Activated T-cell treated with anti-CD3 and anti-CD28 coated beads, Interleukin-2, amount 50 U/mL, for 24 hours (primary cell): ENCODE results near the gene FGF8.
"Not testable (repeated sequence)": the region's sequence is repeated elsewhere in the genome, so short reads cannot be mapped to it uniquely, and the experiment has no call there.

Source experiments
- DNase-seq: peaks from one replicate; pipeline ENCODE4 v3.0.0-alpha.2; 2020
- H3K27ac Mint-ChIP-seq: 2 replicates; pipeline ENCODE4 v1.8.0; 2020; ENCODE audit warnings: mild to moderate bottlenecking, mixed read lengths
- H3K27me3 Mint-ChIP-seq: 2 replicates; pipeline ENCODE4 v1.8.0; 2020; ENCODE audit warnings: mixed read lengths
- H3K36me3 Mint-ChIP-seq: 2 replicates; pipeline ENCODE4 v1.8.0; 2020; ENCODE audit warnings: low read depth, mixed read lengths
- H3K4me1 Mint-ChIP-seq: 2 replicates; pipeline ENCODE4 v1.8.0; 2020; ENCODE audit warnings: low read depth, mixed read lengths
- H3K4me3 Mint-ChIP-seq: 2 replicates; pipeline ENCODE4 v1.8.0; 2020; ENCODE audit warnings: mild to moderate bottlenecking, moderate library complexity, mixed read lengths
- H3K9me3 Mint-ChIP-seq: 2 replicates; pipeline ENCODE4 v1.8.0; 2020; ENCODE audit warnings: mixed read lengths

Gene FGF8

DNA sequence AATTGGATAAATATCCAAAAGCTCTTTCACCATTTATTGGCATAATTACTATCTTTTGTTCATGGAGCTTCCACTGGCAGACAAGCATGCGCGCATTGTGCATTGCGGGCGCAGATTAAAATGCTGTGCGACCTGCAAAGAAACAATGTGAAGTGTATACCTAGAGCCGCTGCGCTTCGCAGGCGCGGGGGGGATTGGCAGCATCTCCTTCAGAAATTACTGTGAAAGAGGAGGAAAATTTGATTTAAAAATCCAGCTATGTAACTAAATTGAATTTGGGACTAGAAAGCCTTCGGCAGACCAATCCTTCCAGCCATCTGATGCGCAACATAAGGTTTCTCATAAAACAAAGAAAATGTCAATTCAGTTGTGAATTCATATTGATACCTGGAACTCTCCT lies 17.6 kb upstream of the FGF8 start:
- H3K4me3 Mint-ChIP-seq = no peak overlapping the region
- H3K4me1 Mint-ChIP-seq = peaks cover 10% of the 10 kb centered on the region
- H3K36me3 Mint-ChIP-seq = peaks cover 90% of the 10 kb centered on the region
- no peaks in the 10 kb centered on the region for H3K9me3 Mint-ChIP-seq
- H3K27me3 Mint-ChIP-seq = no peaks in the 10 kb centered on the region
- peak overlapping the region; percentile 40 for H3K27ac Mint-ChIP-seq
- DNase-seq = no peak

DNA sequence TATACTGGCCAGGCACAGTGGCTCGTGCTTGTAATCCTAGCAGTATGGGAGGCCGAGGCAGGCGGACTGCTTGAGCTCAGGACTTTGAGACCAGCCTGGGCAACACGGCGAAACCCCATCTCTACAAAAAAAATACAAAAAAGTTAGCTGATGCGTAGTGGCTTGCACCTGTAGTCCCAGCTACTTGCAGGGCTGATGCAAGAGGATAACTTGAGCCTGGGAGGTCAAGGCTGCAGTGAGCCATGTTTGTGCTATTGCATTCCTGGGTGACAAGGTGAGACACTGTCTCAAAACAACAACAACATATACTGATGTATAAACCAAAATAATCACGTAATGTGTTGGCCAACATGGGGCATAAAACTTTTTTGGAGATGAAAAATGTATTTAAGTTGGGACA lies 13.8 kb upstream of the FGF8 start:
- no peaks in the 10 kb centered on the region for H3K9me3 Mint-ChIP-seq
- H3K4me1 Mint-ChIP-seq = peaks cover 16% of the 10 kb centered on the region
- H3K4me3 Mint-ChIP-seq = no peak overlapping the region
- H3K27me3 Mint-ChIP-seq = no peaks in the 10 kb centered on the region
- H3K27ac Mint-ChIP-seq = peak overlapping the region; percentile 33
- H3K36me3 Mint-ChIP-seq = peaks cover 90% of the 10 kb centered on the region
- no peak for DNase-seq

DNA sequence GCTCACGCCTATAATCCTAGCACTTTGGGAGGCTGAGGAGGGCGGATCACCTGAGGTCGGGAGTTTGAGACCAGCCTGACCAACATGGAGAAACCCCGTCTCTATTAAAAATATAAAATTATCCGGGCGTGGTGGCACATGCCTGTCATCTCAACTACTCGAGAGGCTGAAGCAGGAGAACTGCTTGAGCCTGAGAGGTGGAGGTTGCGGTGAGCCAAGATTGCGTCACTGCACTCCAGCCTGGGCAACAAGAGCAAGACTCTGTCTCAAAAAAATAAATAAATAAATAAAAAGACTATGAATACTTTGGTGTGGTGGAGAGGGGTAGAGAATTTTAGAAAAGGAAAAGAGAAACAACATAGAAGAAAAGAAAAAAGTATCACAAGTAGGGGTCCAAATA lies 13.3 kb upstream of the FGF8 start:
- Mint-ChIP-seq H3K27ac (peak overlapping the region; percentile 33), H3K36me3 (peaks cover 90% of the 10 kb centered on the region), H3K4me1 (peaks cover 20% of the 10 kb centered on the region)
- not testable (repeated sequence) for H3K4me3 Mint-ChIP-seq, DNase-seq, H3K27me3 Mint-ChIP-seq, H3K9me3 Mint-ChIP-seq

DNA sequence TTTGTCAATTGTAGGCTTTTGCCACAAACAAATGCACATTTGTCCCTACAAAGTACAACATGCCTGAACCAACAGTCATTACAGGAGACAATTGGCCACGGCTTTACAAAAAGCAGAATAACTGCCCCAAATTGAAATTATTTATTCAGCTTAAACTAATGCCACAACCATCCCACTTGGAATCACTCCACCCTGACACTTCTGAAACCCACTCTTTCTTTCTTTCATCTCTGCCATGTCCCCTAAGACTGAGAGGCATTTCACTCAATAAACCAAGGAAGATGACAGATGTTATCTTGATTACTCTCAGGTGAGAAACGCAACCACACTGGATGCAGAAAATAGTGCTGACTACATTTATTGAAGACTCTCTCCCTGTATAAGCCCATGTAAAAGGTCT lies 9.9 kb upstream of the FGF8 start:
- Mint-ChIP-seq H3K4me1 (peaks cover 45% of the 10 kb centered on the region), H3K27ac (peak overlapping the region; percentile 99), H3K27me3 (no peaks in the 10 kb centered on the region), H3K36me3 (peaks cover 93% of the 10 kb centered on the region), H3K9me3 (no peaks in the 10 kb centered on the region), H3K4me3 (no peak overlapping the region)
- DNase-seq = no peak

DNA sequence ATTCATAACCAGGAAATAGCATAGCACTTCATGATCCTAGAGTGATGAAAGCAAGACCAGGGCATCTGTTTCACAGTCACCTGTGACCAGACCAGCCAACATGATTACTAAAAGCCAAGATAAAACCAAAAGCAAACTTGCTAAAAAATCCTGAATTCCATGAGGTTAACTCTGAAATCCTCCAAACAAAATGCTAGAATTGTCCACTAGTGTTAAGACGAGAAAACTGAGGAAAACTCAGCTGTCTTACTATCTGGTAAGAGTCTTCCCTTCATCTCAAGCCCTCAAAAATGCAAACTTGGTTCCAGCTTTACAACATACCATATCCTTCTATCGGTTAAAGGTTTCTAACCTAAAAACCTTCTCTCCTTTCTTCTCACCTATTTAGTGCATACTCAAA lies 8.6 kb upstream of the FGF8 start:
- Mint-ChIP-seq H3K27me3 (no peaks in the 10 kb centered on the region), H3K4me3 (peak overlapping the region; percentile 100), H3K36me3 (peaks cover 93% of the 10 kb centered on the region), H3K9me3 (no peaks in the 10 kb centered on the region), H3K4me1 (peaks cover 57% of the 10 kb centered on the region), H3K27ac (peak overlapping the region; percentile 99)
- DNase-seq = no peak

DNA sequence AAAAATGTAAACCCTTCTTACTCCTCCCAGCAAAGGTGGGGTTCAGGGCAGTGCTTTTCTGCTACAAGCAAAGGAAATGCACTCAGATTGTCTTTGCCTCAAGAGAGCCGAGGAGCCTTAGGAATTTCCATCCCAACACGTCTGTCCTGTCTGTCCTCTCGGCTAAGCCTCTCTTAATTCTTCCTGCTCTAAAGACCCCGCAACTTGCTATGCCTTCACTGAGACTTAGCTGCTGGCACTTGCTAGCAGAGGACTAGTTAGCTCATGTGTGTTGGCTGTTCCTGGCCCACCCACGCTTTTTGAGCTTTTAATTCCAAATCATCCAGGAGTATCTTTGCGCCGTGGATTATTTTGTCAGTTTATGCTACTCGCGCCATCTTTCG lies 7.8 kb upstream of the FGF8 start:
- peaks cover 66% of the 10 kb centered on the region for H3K4me1 Mint-ChIP-seq
- peaks cover 7% of the 10 kb centered on the region for H3K27me3 Mint-ChIP-seq
- no peaks in the 10 kb centered on the region for H3K9me3 Mint-ChIP-seq
- peak overlapping the region; percentile 100 for H3K4me3 Mint-ChIP-seq
- peak overlapping the region; percentile 99 for H3K27ac Mint-ChIP-seq
- peaks cover 95% of the 10 kb centered on the region for H3K36me3 Mint-ChIP-seq
- no peak for DNase-seq

DNA sequence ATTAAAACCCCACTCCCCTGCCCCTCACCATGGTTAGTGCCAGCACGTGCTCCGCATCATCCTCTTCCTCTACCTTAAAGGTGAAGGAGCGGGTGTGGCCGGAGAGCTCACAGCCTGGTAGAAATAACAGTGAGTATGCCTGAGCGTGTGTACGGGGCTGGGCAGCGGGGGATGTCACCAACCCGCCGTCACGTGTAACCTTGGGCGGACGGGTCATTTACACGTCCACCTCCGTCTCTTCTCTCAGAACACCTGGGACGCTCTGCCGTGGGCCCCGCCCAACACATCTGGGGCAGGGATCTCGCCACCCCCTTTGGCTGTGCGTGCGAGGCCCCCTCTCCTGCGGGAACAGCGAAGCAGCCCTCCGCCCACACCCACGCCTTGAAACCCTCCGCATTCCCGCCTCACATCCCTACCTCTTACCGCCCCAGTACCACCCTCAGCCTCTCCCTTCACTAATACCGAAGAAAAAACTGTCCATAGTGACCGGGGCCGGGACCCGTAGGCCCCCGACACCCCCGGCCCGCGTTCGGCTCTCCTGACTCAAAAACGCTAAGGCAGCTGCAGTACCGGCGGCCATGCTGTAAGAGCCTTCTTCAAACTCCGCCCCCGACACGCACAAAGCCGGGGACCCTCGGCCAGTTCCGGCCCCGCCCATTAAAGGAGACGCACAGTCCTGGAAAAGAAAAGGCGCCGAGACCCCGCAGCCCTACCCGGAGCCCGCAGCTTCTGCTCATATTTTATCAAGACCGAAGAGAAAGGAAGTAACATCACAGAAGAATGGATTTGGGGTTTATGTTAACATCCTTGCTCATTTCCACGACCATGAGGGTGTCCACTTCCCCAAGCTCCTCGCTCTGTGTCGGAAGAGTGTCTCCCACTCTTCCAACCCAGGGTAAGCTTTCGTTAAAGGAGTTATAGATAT lies 7.2 kb upstream of the FGF8 start, which contains the start of gene NPM3:
NPM3 (minus strand) TSS at position 636 of the 925 bp plus-strand sequence; CDS start at position 580, 56 bp downstream.
- Mint-ChIP-seq H3K4me1 (peaks cover 67% of the 10 kb centered on the region), H3K4me3 (peak within 1 kb of the TSS; percentile 100), H3K27ac (peak within 1 kb of the TSS; percentile 99), H3K27me3 (peaks cover 11% of the 10 kb centered on the region), H3K9me3 (no peaks in the 10 kb centered on the region), H3K36me3 (peaks cover 92% of the 10 kb centered on the region)
- peak; percentile 89 for DNase-seq

DNA sequence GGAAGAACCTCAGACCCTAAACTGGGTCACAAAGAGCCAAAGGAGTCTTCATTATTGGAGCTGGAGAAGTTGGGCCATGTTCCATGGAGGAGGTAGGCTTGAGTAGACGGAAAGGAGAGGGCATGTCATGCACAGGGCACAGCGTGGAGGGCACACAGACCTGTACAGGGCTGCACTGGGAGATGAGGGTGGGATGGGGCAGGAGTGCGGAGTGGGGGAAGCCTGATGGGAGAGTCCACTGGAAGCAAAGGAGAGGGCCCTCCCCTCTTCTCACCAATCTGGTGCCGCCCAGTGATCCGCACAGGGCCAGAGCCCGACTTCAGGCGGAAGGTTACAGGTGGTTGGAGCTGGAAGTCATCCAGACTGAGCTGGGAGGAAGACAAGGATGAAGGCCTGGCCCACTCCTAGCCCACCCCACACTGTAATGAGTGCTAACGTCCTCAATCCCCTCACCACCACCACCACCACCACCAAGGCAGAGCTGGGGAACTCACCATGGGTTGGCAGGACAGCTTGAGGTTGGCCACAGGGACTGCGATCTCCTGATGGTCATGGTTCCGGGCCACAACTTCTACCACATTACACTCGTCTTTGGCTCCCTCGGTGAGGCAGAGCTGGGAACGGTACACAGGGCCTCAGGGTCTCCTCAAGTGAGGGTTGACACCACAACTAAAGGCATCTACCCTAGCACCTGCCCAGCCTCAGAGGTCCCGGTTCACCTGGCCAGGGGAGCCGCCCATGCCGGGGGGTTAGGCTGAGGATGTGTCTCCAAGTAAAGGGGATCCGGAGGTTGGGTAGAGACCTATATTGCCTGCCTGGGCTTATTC lies 6.3 kb upstream of the FGF8 start:
- Mint-ChIP-seq H3K36me3 (peaks cover 92% of the 10 kb centered on the region), H3K27ac (peak overlapping the region; percentile 99), H3K9me3 (no peaks in the 10 kb centered on the region), H3K4me3 (peak overlapping the region; percentile 100), H3K4me1 (peaks cover 64% of the 10 kb centered on the region), H3K27me3 (peaks cover 20% of the 10 kb centered on the region)
- peak; percentile 35 for DNase-seq

DNA sequence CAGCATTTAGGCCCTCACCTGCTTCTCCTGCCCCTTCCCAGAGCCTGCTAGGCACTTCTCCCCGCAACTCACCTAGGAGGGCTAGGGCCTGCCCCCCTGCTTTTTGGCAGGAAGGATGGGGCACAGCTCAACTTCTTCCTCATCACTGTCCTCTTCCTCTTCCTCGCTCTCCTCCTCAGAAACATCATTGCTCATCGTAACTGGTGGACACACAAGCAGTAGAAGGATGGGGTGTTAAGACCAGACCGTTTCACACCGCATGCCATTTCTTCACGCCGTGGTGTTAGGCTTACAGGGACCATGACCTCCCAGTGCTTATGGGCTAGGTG lies 5.7 kb upstream of the FGF8 start:
- peaks cover 65% of the 10 kb centered on the region for H3K4me1 Mint-ChIP-seq
- peaks cover 88% of the 10 kb centered on the region for H3K36me3 Mint-ChIP-seq
- peaks cover 26% of the 10 kb centered on the region for H3K27me3 Mint-ChIP-seq
- H3K27ac Mint-ChIP-seq = peak overlapping the region; percentile 99
- no peak for DNase-seq
- no peaks in the 10 kb centered on the region for H3K9me3 Mint-ChIP-seq
- peak overlapping the region; percentile 100 for H3K4me3 Mint-ChIP-seq

DNA sequence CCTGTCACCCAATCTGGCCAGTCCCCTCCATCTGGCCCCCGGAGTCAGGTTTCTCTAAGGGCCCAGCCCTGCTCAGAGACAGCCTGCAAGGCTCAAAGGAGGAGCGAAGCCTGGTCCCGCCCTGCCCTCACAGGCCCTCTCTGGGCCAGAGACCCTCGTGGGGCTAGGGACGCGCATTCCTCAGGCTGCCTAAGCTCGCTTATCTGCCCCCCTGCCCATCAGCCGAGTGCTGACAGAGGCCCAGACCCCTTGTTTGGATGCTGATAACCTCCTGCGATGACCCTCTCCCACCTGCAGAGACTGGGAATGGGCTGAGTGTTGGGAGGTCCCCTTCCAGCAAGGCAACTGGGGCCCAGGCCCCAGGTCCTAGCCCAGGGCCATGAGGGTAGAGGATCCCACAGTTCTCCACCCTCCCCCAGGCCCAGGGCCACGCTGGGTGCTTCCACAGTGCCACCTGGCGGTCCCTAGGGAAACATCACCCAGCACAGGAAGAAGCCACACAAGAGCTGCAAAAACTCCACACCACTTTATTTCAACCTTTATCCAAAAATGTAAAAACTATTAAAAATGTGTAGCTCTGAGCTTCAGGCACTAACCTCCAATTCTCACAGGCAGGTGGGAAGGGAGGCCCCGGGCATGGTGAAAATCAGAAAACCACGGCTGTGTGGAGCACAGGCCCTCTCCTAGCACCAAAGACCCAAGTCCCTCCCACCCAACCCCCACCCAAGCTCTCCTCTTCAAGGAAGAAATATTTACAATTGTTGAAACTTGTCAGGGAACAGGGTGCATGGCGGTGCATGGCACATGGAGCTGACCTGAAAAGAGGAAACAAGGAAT lies 5.1 kb upstream of the FGF8 start:
- Mint-ChIP-seq H3K27me3 (peaks cover 27% of the 10 kb centered on the region), H3K4me3 (peak overlapping the region; percentile 100), H3K36me3 (peaks cover 83% of the 10 kb centered on the region), H3K4me1 (peaks cover 63% of the 10 kb centered on the region), H3K9me3 (no peaks in the 10 kb centered on the region), H3K27ac (peak overlapping the region; percentile 99)
- peak; percentile 84 for DNase-seq

DNA sequence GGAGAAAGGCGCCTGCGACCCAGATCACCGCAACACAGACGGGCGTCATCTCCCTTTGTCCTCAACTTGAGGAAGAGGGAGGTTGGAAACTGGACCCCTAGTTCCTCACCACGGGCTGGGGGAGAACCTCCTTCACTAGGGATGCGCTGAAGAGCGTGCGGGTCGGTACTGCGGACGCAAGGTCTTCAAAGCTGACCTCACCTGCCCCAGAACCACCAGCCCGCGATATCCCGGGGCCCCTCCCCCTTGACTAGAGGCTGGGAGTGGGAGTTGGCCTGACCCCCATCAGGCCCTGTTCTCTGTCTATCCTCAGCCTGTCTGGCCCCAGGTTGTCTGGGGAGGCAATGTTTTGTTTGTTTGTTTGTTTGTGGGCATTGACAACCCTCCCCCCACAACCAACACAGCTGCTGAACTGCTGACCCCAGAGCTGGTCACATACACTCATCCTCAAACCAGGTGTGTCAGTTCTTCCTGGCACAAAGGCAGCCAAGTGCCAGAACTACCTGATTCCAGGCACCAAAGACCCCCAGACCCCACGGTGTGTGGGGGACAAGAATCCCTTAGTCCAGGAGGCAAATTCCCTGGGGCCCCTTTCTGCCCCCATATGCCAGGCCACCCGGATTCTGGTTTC lies 4.4 kb upstream of the FGF8 start:
- Mint-ChIP-seq H3K4me3 (peak overlapping the region; percentile 100), H3K9me3 (no peaks in the 10 kb centered on the region), H3K27ac (peak overlapping the region; percentile 75), H3K4me1 (peaks cover 60% of the 10 kb centered on the region), H3K36me3 (peaks cover 75% of the 10 kb centered on the region), H3K27me3 (peaks cover 29% of the 10 kb centered on the region)
- no peak for DNase-seq

DNA sequence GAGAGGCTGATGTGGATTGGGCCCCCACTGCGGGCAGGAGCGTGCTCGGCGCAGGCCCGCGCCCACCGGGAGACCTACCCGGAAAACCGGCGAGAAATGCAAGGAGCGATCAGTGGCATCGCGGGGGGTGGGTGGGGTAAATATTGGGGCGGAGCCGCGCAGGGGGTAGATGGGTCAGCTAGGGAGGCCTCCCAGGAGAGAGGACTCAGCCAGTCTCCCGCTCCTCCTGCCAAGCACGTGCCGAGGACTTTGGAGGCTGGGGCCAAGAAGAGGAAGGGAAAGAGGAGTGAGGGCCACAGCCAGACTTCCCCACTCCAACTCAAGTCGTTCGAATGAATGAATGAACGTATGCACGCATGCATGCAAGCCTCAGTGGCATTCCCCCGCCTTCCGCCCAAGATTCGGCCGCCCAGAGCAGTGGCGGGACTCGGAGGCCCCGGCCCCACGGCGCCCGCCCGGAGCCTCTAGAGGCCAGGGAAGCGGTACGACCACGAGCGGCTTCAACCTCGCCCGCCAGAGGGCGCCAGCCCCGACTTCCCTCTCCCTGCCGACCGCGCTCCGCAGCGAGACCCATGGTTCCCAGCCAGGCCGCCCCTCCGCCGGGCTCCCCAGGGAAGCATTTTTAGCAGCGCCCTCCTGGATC lies 3.8 kb upstream of the FGF8 start:
- H3K4me1 Mint-ChIP-seq = peaks cover 61% of the 10 kb centered on the region
- peak; percentile 91 for DNase-seq
- no peaks in the 10 kb centered on the region for H3K9me3 Mint-ChIP-seq
- peak overlapping the region; percentile 100 for H3K4me3 Mint-ChIP-seq
- H3K27ac Mint-ChIP-seq = peak overlapping the region; percentile 75
- H3K36me3 Mint-ChIP-seq = peaks cover 69% of the 10 kb centered on the region
- peaks cover 35% of the 10 kb centered on the region for H3K27me3 Mint-ChIP-seq

DNA sequence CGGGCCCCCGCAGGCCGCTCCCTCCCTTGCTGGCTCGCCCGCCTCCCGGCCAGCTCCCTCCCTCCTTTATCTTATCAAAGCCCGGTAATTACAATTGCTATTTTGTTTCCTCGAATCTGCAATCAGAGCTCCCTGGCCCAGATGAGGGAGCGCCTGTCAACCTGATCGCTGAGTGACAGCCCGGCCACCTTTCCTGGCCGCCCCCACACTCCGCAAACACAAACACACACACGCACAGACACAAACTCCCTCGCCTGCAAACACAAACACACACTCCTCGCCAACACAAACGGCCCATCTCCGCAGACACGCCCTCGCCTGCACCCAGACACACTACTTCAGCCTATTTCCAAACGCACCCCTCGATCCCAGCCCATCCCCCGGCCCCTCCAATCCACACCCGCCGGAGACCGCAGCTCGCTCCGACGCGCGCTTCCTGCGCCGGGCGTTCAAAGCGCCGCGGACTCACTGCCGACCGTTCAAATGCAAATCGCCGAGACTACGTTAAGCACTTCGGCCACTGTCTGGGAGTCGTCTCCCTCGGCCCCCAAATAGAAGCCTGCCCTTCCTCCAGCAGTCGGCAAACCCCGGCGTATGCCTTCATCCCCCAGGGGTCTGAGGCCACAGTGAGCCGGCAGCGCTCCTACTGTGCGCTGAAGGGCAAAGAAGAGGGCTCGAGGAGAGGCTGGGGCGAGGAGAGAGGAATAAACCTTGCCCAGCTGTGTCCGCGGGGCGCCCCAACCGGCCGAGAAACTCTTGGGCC lies 3.0 kb upstream of the FGF8 start:
- Mint-ChIP-seq H3K4me3 (peak overlapping the region; percentile 100), H3K27me3 (peaks cover 42% of the 10 kb centered on the region), H3K9me3 (no peaks in the 10 kb centered on the region), H3K27ac (peak overlapping the region; percentile 6), H3K36me3 (peaks cover 62% of the 10 kb centered on the region), H3K4me1 (peaks cover 61% of the 10 kb centered on the region)
- DNase-seq = peak; percentile 59
